Measurements from ENCODE around the gene MAGEF1.
"Not testable (repeated sequence)": the region's sequence is repeated elsewhere in the genome, so short reads cannot be mapped to it uniquely, and the experiment has no call there.

The MAGEF1 gene

DNA sequence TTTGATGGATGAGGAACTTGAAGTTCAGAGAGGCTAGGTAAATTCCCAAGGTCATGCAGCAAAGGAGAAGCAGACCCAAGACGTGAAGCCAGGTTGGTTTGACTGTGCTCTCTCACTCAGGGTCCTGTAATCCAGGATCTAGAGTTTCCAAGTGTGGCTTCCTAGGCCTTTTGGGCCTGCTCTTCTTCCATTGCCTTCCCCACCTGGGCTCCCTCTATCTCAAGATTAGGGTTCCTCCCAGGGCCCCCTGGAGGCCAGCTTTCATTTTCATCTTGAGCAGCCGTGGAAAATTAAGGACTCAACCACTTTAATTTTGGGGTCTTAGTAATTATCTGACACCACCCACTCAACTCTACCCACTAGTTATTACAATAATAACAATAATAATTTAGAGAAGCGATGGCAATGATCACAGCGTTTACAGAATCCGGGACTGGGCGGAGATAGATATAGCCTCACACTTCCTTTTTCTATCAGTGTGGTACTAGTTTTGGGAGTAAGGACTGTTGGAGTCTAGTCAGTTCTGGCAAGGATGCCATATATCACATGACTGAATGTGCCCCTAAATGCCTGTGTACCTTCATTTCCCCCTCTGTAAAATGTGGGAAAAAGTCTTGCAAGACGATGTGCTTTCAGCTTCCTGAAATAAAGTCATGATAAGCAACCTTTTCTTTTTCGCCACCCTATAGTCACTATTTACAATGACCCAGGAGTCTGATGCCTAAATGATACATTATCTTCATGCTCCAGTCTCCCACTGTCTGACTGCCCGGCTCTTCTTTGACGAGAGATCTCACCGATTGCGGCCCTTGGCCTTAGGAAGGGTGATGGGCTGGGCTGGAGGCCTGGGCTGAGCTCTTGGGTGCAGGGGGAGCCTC, 30.2 kb upstream of the MAGEF1 start:
- DNase-seq: no peak

DNA sequence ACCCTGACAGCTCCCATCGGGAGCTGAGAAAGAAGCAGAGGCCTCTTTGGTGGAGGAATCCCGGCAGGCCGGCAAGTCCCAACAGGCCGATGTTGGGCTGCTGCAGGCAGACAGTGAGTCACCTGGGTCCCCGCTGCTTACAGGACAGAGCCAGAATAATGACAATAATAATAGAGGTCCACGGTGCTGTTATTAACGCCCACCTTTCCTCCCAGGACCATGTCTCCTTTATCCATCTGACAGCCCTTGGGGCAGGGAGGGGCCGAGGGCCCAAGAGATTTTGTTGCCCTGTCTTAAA, 29.3 kb upstream of the MAGEF1 start:
- DNase-seq: no peak

DNA sequence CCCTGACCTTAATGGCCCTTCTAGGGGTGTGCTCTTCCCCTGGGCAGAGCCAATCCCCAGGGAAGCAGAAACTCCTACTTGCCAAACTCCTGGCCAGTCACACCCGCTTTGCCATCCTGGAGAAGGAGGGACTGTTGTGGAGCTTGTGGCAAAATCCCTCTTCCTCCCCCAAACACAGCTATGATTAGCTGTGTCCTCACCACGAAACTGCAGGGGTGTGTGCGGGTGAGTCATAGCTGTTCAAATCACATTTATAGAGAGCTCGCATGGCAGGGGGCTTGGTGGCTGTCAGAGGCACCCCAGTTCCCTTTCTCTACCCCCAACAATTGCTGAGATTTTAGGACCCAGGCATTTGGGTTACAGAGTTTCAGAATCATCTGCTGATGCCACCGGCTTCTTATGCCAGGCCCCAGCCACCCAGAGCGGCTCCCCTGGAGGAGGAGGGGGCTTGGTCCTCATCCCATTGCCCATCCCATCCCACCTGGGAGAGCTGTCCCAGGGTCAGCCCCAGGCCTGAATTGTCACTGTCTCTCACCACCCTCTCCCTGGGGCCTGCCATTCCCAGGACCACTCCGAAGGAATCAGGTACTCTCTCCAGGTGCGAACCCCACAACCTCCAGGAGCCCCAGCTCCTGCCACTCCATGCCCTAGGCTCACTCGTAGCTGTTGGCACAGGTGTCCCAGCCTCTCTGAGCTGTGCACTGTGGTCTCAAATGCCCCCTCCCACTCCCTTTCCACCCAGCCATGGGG, 28.8 kb upstream of the MAGEF1 start:
- no peak for DNase-seq

DNA sequence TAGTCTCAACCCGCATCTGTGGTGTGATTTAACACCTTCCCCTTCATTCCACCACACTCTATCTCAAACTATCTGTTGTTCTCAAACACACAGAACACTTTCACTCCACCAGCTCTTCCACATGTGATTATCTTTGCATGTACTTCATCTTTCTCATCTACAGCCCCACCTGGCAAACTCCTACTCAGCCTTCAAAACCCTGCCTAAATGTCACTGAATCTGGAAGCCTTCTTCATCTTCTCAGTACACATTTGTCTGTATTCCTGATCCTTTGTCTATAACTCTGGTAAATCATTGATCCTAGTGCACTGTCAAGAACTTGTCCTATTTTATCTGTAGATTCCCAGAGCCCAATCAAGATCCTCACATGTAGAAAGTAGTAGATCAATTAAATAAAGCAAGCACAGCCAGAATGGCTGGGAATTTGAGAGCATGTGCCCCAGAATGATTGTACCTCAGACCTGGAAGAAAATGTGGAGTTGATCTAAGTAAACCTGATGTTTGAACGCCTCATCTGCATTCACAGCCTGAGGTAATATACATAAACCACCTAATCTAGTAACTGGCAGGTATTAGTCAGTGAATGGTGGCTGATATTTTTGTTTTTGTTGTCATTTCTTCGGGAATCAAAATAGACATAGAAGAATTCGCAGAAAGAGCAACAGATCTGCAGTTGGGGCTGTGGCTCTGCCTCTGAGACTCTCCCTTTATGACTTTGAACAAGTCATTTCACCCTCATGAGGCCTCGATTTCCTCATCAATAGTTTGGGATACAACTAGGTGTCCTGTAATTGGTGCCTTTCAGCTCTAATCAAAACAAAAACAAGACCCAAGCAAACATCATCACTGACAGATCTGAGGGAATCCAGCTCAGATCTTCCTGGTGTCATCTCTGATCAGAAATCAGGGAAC, 28.0 kb upstream of the MAGEF1 start:
- DNase-seq: no peak

DNA sequence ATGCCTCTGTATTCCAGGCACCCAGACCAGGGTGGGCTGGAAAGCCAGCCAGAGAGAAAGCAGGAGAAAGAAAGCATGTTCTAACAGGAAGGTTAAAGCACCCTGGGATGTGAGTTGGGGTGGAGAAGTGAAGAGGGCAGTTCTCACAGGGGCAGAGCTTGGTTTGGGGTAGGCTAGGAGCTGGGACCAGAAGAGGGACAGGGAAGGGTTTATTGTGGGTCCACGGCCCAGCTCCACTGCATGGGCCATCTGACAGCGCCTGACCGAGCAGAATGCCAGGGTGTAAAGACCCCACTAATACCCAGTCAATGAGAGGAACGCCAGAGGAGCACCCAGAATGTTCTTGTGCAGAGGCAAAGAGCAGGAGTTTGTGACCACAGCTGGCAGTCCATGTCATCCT, 27.1 kb upstream of the MAGEF1 start:
- no peak for DNase-seq

DNA sequence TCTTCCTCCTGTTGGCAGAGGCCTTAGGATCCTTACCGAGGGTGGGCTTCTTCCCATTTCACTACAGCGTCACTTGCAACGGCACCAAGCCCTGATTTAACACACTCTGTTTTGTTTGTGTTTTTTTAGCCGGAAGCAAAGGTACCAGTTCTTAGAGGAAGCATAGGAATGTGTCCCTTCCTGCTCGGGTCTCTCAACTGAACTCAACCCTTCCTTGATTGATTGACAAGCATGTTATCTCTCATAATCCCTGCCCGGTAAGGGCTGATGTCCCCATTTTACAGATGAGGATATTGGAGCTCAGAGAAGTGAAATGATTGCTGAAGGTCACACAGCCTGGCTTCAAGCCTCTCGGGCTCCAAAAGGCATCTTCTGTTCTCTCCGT, 26.6 kb upstream of the MAGEF1 start:
- DNase-seq: no peak

DNA sequence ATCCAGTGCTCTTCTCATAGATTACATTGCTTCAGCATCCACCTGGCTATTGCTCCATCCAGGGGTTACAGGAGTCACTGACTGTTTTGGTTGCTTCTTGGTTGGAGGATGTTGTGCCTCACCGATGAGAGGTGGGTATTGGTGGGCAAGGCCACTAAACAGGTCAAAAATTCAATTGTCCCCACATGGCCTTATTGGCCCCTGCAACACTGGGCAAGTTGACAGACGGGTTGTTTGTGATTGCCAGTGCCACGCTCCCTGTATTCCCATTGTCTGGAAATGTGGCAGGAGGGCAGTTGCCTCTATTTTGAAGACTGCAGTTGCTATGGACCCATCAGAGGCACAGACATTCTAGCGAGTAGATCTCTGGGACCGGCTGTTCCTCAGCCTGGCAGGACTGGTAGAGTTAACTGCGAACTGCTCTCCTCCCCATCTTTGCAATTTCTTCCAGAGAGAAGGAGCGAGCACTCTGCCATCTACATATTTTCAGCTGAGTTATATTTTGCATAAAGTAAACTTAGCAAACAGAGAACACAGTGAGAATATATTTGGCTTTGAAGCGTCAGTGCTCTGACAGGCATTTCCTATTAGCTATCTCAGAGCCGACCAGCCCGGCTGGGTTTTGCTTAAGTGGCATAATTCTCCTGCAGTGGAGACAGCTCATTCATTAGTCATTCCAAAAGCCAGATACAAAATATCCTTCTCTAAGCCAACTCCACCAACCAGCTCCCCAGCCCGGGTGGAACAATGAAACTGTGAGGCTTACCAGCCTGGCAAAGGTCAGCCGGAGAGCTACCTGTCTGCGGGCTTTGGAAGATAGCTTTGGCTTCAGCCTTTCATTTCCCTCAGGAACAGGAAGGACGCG, 26.0 kb upstream of the MAGEF1 start:
- peak; percentile 87 for DNase-seq

DNA sequence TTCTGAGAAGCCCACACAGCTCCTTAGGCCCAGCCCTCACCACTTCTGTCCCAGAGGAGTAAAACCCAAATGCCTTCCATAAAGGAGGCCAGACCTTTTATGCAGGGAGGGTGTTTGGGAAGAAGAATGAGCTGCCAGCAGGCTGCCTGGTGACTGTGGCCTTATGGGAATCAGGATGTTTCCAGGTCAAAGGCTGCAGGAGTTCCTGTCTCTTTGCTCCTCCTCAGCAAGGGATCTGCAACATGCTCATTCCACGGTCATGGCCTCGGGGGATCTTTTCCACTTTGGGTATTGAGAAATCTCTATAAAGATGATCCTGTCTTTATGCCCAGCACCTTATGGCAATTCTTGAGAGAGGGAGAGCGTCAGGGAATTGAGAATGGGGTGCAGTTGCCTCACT, 25.2 kb upstream of the MAGEF1 start:
- no peak for DNase-seq

DNA sequence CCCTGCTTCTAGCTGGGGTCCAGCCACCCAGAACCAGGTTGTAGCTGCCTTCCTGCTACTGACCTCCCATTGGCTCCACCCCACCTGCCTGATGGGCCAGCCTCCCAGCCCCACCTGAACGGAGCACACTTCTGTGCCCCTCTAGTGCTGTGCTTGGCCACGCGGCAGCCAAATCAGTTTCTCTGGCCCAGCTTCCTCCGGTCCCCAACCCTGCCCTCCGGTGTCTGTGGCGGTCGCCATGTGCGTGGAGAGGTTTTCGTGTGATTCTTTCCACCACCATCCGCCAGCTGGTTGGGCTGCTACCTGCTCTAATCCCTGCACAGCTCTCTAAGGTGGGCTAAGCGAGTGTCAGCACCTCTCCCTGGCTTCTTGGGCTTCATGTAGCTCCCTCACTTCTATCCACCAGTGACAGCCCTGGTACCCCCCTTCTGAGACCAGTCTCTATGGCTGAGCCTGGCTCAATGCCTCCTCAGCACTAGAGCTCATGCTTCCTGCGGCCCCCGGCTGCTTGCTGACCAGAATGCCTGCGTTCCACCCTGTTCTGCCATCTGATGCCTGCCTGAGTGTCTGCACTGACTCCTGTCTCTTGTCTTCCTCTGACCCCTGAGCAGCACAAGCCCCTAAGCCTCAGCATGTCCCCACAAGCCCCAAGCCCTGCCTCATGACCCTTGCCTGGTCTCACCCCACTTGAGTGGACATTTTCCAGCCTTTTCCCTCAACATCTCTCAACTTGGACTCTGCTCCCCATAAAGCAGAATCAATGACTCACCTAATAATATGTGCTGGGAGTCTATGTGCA, 23.2 kb upstream of the MAGEF1 start:
- DNase-seq: no peak

DNA sequence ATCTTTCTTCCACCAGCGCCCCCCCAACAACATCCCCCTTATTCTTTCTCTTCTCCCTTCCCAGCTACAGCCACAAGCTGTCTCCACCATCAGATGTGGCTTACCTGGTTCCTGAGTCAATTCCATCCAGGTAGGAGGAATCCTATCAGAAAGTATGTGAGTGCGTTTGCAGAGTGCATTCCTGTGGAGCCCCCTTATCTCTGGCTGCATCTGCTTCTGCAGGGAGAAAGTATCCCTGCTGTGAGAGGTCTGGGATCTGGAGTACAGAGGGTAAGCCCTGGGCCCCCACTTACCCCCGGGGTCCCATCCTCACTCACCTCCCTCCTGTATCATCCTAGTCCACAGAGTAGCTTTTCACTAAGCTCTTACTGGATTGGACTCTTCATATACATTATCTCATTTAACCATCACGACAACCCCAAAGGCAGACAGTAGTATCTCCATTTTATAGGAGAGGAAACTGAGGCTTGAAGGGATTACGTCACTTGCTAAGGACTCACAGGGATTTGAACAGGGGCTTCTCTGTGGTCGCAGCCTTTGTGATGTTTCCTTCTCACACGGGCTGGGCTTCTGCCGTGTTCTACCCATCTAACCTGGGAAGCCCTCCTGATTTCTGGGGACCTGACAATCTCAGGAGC, 22.2 kb upstream of the MAGEF1 start:
- no peak for DNase-seq

DNA sequence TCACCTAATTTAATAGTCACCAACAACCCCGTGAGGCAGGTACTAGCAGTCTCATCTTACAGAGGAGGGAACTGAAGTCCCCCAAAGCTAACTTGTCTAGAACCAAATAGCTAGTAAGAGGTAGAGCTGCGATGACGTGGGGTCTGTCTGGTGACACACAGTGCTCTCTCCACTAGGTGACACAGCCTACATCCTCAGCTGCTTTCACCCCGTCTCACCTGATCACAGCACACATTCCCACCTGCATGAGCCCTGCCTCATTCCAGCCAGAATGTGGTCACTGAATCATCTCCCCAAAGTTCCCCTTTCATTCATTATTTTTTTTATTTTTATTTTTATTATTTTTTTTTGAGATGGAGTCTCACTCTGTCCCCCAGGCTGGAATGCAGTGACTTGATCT, 21.3 kb upstream of the MAGEF1 start:
- no peak for DNase-seq

DNA sequence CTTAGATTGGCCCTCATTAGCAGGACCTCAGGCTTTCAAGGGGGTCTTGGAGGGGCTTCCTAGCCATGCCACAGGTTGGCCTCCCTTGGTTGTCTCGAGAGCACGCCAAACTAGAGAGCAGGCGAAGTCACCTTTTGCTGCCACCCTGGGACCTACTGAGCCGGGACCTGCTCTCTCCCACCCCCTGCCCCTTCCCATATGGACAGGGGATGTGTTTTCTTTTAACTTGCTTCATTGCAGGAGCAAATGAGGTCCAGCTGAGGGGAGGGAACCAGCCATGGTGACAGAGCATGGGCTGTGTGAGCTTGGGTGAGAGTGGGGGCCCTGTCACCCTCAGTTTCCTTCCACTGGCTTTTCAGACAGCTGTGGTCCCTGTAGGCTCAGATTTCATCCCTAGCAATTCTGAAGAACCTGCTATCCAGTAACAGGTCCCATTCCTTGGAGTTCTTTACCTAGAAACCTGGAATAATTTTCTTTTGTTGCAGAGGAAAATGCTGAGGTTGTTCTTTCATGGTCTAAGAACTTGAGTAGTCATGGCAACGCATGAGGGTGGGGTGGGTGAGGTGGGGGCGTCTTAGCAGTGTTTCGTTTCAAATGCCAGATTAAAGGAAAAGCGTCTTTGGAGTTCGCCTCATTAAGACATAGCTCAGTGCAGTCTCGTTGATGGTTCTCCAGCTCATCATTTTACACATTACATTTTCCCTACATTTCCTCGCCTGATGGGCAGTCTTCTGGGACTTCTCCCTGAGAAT, 20.1 kb upstream of the MAGEF1 start:
- no peak for DNase-seq

DNA sequence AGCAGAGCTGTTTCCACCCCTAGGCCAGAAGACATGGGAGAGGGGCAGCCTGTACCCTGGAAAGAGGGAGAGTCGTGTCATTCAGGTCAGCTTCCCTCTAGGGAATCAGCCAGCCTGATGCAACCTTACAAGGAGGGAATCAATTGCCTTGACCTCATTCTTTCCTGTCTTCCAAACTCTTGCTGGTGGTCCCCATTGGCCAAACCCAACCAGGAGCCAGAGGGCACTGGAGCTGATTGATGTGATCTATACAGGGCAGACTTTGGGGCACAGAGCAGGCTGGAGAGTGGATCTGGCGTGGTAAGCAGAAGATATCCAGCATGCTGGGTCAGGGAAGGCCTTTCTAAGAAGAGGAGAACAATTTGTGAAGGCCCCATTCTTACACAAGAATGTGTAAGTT, 19.1 kb upstream of the MAGEF1 start:
- DNase-seq: no peak

DNA sequence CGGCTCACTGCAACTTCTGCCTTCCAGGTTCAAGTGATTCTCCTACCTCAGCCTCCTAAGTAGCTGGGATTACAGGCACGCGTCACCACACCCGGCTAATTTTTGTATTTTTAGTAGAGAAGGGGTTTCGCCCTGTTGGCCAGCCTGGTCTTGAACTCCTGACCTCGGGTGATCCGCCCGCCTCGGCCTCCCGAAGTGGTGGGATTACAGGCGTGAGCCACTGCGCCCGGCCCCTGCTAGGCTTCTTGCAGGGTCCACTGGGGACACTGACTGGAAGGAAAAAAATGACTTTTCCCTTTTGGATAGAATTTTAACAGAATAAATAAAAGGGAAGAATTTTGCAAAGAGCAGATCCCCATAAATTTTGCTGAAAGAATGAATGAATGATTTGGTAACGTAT, 17.3 kb upstream of the MAGEF1 start:
- DNase-seq: not testable (repeated sequence)

DNA sequence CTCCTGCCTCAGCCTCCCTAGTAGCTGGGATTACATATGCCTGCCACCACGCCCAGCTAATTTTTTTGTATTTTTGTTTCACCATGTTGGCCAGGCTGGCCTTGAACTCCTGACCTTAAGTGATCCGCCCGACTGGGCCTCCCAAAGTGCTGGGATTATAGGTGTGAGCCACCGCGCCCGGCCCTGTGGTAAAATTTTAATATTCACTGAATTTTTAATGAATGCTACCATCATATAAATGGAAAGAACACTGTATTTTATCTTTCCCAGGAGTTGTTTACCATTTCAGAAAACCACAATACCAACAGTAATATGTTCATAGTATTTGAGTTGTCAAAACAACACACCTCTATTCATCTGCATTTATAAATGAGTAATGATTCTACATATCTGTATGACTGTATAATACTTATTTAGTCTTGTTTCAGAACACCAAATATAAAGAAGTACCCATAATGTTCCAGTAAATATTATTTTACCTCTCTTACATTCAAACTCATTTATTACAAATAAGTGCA, 16.2 kb upstream of the MAGEF1 start:
- no peak for DNase-seq

DNA sequence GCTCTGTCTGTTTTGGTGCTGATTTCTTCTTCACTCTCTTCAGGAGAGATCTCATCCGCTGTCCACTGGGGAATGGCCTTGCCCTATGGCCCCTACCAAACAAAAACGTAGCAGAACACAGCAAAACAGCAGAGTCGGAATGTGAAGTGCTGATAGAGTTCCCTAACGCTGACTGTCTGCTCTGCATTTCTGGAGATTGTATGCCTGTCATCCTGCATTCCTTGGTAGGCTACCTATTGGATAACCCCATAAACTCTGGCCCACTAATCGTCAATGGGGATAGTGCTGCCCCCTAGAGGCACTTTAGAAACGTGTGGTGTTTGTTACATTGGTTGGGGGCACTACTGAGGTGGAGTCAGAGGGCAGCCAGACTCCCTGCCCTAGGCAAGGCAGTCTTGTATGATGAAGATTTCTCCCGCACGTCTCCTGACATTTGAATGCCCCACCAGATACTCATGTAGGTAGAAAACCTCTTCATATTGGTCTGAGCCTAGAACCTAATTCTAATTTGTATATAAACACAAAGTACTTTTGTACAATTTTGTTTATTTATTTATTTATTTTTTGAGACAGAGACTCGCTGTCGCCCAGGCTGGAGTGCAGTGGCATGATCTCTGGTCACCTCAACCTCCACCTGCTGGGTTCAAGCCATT, 15.6 kb upstream of the MAGEF1 start:
- peak; percentile 77 for DNase-seq

DNA sequence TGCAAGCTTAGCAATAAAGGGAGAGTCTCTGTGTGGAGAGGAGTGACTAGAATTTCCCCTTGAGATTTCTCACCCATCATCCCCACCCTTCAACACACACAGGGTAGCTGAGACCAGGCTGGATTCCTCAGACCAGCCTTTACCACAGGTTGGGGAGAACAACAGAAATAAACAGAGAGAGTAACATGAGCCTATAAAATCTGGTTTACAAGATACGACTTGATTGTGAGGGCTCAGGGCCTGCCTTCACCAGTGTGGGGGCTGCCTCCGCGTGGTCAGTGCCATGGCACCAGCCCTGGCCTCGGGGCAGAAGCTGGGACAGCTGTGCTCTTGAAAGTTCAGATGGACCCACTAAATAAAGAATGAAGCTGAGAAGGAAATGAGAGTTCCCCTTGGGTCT, 14.6 kb upstream of the MAGEF1 start:
- no peak for DNase-seq

DNA sequence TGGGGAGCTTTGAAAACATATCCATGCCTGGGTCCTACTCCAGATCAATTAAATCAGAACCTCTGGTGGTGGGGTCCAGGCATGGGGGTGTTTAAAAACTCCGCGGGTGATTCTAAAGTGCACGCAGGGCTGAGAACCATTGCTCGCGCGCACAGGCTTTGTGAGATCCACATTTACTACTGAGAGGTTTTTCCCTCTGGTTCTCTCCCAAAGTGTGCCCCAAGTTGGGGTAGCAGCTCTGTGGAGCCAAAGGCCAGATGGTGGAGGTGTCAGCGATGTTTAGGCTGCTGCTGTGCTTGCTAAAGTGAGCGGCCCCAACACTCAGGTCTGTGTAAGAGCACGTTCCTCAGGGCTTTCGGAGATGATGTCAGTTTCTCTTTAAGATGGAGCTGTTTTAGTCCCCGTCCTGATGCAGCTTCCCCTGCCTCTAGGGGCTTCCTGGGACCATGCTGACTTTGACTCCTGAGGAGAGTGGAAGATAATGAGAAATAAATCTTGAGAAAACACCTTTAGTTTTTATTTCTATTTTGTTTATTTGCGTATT, 13.4 kb upstream of the MAGEF1 start:
- no peak for DNase-seq

DNA sequence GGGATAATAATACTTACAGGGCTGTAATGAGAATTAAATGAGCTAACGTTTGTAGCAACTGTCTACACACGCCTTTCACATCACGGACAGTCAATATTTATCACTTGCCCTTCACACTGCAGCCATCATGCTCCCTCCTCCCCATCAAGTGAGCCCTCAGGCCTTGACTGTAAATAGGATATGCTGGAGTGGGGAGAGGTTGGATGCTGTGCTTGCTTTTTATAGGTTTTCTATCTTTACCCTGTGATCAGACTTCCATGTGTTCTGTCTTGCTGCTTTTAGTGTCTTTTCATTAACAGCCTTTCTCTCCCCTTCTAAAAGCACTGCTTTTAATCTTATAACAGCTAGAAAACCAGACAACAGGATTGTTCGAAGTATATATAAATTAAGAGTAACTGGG, 12.8 kb upstream of the MAGEF1 start:
- DNase-seq: no peak

Data from NCI-H526 treated with DMSO at 0.1 percent for 48 hours (cell line).